DND-41 (cell line): ENCODE data around the gene TPK1.

Source experiments
- ATAC-seq: fragments of 200-7000 bp; cut with Tn5 transposase; 3 replicates; pipeline ENCODE4 v1.9.1; 2021; ENCODE audit warnings: low read depth; ENCODE audit not compliant: insufficient read depth
- DNase-seq: peaks from one replicate; pipeline ENCODE4 v3.0.0-alpha.2; 2020
- H2AFZ ChIP-seq: 2 replicates; pipeline ENCODE4 v1.6.0; 2012; ENCODE audit warnings: low read depth, low read length
- H3K27ac ChIP-seq: 2 replicates; pipeline ENCODE4 v1.5.1; 2012; ENCODE audit warnings: low read length, inconsistent platforms
- H3K27me3 ChIP-seq: fragments of 200-600 bp; sonication (generic); 2 replicates; pipeline ENCODE4 v1.6.0; 2012; ENCODE audit warnings: low read length, mild to moderate bottlenecking, inconsistent platforms; ENCODE audit not compliant: insufficient read depth, poor library complexity
- H3K36me3 ChIP-seq: 2 replicates; pipeline ENCODE4 v1.5.1; 2012; ENCODE audit warnings: low read length, inconsistent platforms; ENCODE audit not compliant: insufficient read depth
- H3K4me1 ChIP-seq: 2 replicates; pipeline ENCODE4 v1.5.1; 2012; ENCODE audit warnings: mild to moderate bottlenecking, low read length; ENCODE audit not compliant: insufficient read depth
- H3K4me2 ChIP-seq: 2 replicates; pipeline ENCODE4 v1.6.0; 2012; ENCODE audit warnings: mild to moderate bottlenecking, moderate library complexity, low read length, inconsistent platforms; ENCODE audit not compliant: insufficient read depth
- H3K4me3 ChIP-seq, 2 experiments: fragments of 200-600 bp in 1 of 2; shearing (Covaris generic) in 1 of 2; 2 replicates each; pipeline ENCODE4 v1.5.1; 2012 to 2016; ENCODE audit warnings: inconsistent platforms in 2 of 2, low read length in 2 of 2, mild to moderate bottlenecking in 2 of 2, low read depth in 1 of 2, moderate library complexity in 1 of 2
- H3K79me2 ChIP-seq: 2 replicates; pipeline ENCODE4 v1.6.0; 2012; ENCODE audit warnings: low read length, inconsistent platforms; ENCODE audit not compliant: insufficient read depth
- H3K9ac ChIP-seq: 2 replicates; pipeline ENCODE4 v1.6.0; 2012; ENCODE audit warnings: low read depth, mild to moderate bottlenecking, inconsistent platforms, low read length, moderate library complexity
- H3K9me3 ChIP-seq: 2 replicates; pipeline ENCODE4 v1.5.1; 2012; ENCODE audit warnings: low read length, moderate library complexity, mild to moderate bottlenecking, inconsistent platforms; ENCODE audit not compliant: insufficient read depth, severe bottlenecking
- H4K20me1 ChIP-seq: 2 replicates; pipeline ENCODE4 v1.6.0; 2012; ENCODE audit warnings: low read length; ENCODE audit not compliant: insufficient read depth
- CTCF ChIP-seq: IDR thresholded peaks from 2 replicates; pipeline ENCODE4 v1.5.1; 2012; ENCODE audit warnings: borderline replicate concordance, low read length, moderate library complexity, mild to moderate bottlenecking; ENCODE audit not compliant: poor library complexity, severe bottlenecking; ENCODE audit errors: extremely low read depth
- EZH2 ChIP-seq: IDR thresholded peaks from 3 replicates; pipeline ENCODE4 v1.6.1; 2012; ENCODE audit warnings: borderline replicate concordance, low read depth, mild to moderate bottlenecking, moderate library complexity, low read length, inconsistent platforms; ENCODE audit not compliant: severe bottlenecking

The TPK1 gene

DNA sequence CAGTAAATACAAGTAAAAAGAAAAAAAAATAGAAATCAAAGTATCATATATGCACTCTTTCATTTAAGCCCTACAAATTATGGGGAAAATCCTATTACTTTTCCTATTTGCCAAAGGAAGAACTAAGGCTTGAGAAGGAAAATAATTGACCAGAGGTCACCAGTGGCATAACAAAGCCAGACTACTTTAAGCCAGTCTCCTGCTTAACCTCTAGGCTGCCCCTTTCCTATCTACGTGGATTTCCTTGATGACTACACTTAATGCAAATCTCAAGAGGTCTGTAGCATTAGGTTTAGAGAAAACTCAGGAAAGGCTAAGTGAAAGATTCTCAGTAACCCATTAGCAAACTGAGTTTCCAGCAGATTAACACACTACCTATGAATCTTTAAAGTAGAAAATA lies 49.8 kb downstream of the TPK1 start:
- H3K4me3 ChIP-seq = no peak overlapping the region
- H3K36me3 ChIP-seq = no peaks in the 10 kb centered on the region
- DNase-seq = no peak
- no peak overlapping the region for H3K9ac ChIP-seq
- no peak overlapping the region for H3K4me2 ChIP-seq
- H3K27me3 ChIP-seq = no peaks in the 10 kb centered on the region
- H4K20me1 ChIP-seq = no peaks in the 10 kb centered on the region
- H3K9me3 ChIP-seq = no peaks in the 10 kb centered on the region
- H3K27ac ChIP-seq = no peak overlapping the region
- H2AFZ ChIP-seq = no peak overlapping the region
- no peak for ATAC-seq
- TF ChIP-seq EZH2 = no peak
- no peaks in the 10 kb centered on the region for H3K4me1 ChIP-seq
- no peaks in the 10 kb centered on the region for H3K79me2 ChIP-seq

- Histone ChIP-seq H3K4me1 (no peaks in the 10 kb centered on the region), H3K27ac (no peak overlapping the region), H3K36me3 (no peaks in the 10 kb centered on the region), H3K4me3 (no peak overlapping the region), H3K9ac (no peak overlapping the region), H2AFZ (no peak overlapping the region), H3K79me2 (no peaks in the 10 kb centered on the region), H3K4me2 (no peak overlapping the region), H3K27me3 (no peaks in the 10 kb centered on the region), H3K9me3 (no peaks in the 10 kb centered on the region), H4K20me1 (no peaks in the 10 kb centered on the region)
- no peak for DNase-seq
- TF ChIP-seq CTCF (no peak), EZH2 (no peak)
- no peak for ATAC-seq
These were observed 50.3 kb downstream of the TPK1 start for GRCh38 chr7:144785521-144785920.

DNA sequence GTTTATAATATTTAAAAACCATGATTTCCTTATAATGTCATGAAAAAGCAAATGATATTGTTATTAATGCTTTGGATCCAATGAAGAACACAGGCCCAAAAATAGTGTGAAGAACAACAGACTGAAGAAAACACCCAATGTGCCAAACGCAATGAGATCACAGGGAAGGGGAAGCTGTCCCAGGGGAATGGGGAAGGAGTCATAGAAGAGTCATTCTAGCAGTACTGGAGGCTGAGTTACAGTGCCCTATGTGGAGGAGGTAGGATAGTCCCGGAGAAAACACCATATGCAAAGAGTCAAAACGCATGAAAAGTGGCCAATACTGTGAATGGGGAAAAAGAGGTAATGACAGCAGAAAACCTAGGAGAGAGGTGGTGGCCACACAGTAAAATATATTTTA lies 50.9 kb downstream of the TPK1 start:
- no peaks in the 10 kb centered on the region for H3K36me3 ChIP-seq
- ATAC-seq (no peak), DNase-seq (no peak)
- H3K9ac ChIP-seq = no peak overlapping the region
- no peak for TF ChIP-seq EZH2
- no peak for TF ChIP-seq CTCF
- no peaks in the 10 kb centered on the region for H3K27me3 ChIP-seq
- no peak overlapping the region for H3K4me3 ChIP-seq
- no peaks in the 10 kb centered on the region for H3K79me2 ChIP-seq
- H3K4me2 ChIP-seq = no peak overlapping the region
- no peak overlapping the region for H3K27ac ChIP-seq
- no peaks in the 10 kb centered on the region for H4K20me1 ChIP-seq
- no peaks in the 10 kb centered on the region for H3K9me3 ChIP-seq
- no peaks in the 10 kb centered on the region for H3K4me1 ChIP-seq
- H2AFZ ChIP-seq = no peak overlapping the region

DNA sequence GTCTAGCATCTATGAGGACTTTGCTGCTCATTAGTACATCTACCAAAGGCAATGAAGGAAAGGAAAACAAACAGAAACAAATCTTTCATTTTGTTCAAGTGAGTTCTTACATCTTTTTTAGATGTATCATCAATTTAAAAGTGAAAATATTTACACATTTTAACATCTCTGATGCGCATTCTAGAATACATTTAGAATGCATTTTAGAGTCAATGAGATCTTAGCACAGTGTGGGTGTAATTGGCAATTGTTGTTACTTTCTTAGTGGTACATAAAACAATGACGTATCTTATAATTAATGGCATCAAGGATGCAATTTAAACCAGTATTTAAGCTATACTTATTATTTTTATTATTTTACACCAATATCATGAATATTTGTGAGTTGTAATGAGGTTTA lies 51.4 kb downstream of the TPK1 start:
- H3K4me1 ChIP-seq = no peaks in the 10 kb centered on the region
- H3K36me3 ChIP-seq = no peaks in the 10 kb centered on the region
- no peak for ATAC-seq
- H3K79me2 ChIP-seq = no peaks in the 10 kb centered on the region
- H3K27ac ChIP-seq = no peak overlapping the region
- H3K4me2 ChIP-seq = no peak overlapping the region
- no peaks in the 10 kb centered on the region for H3K9me3 ChIP-seq
- H3K27me3 ChIP-seq = no peaks in the 10 kb centered on the region
- no peak overlapping the region for H3K4me3 ChIP-seq
- TF ChIP-seq EZH2 (no peak), CTCF (no peak)
- H4K20me1 ChIP-seq = no peaks in the 10 kb centered on the region
- no peak overlapping the region for H2AFZ ChIP-seq
- no peak for DNase-seq
- H3K9ac ChIP-seq = no peak overlapping the region
